HCT116 (cell line): Measurements from ENCODE around the gene CACNB2. TPM values are rescaled to one million over a fixed set of nuclear protein-coding genes. Genes with fewer than 3 reads are reported as not detected.

Experiments used
- ATAC-seq: fragments of 200-7000 bp; cut with Tn5 transposase; 2 replicates; pipeline ENCODE4 v1.9.1; 2020; ENCODE audit warnings: mild to moderate bottlenecking, moderate library complexity
- BruUV-seq: library from RNA; stranded (reverse); fragments of 400-500 nt; replicated peaks from 2 replicates; lab custom pipeline; 2021; lab: Mats Ljungman, UMichigan
- CTCF ChIA-PET: fragments of 300-600 bp; sonication (Branson Sonifier 250); formaldehyde crosslinking; loops from one replicate; lab custom pipeline; 2021; ENCODE audit warnings: antibody characterized with exemption; lab: Charles Lee
- POLR2A ChIA-PET: fragments of 300-600, 350-600 bp; sonication (Branson Sonifier 250); formaldehyde crosslinking; loops from one replicate; lab custom pipeline; 2021; ENCODE audit warnings: antibody characterized with exemption; lab: Charles Lee
- RAD21 ChIA-PET, 2 experiments: fragments of 300-600 bp; sonication (Branson Sonifier 250); formaldehyde crosslinking; loops; one replicate each; lab custom pipeline; 2023; ENCODE audit warnings: low total read pairs in 2 of 2; ENCODE audit not compliant: uncharacterized antibody in 2 of 2, unreplicated experiment in 2 of 2, low non-redundant PET in 1 of 2; lab: Charles Lee
- DNase-seq: peaks from one replicate; pipeline ENCODE4 v3.0.0-alpha.2; 2010; ENCODE audit warnings: low read depth, low spot score
- H2AFZ ChIP-seq: fragments of 200-600 bp; shearing (Covaris generic), sonication (generic); 2 replicates; pipeline ENCODE4 v1.6.1; 2017; ENCODE audit warnings: low read depth, mixed run types, mixed read lengths, antibody characterized with exemption, low read length; ENCODE audit not compliant: poor library complexity, severe bottlenecking
- H3K27ac ChIP-seq: 2 replicates; pipeline ENCODE4 v1.5.1; 2012; ENCODE audit warnings: low read depth, low read length
- H3K27me3 ChIP-seq: fragments of 200-600 bp; sonication (generic); 2 replicates; pipeline ENCODE4 v1.6.1; 2016; ENCODE audit warnings: mixed run types, low read length, mixed read lengths; ENCODE audit not compliant: insufficient read depth
- H3K36me3 ChIP-seq, 2 experiments: fragments of 200-500 bp in 1 of 2; fragments of 200-600 bp in 1 of 2; sonication (Bioruptor generic) in 1 of 2; sonication (generic) in 1 of 2; 2 replicates each; pipeline versions ENCODE4 v1.5.1 to v1.6.1; 2014 to 2016; ENCODE audit warnings: low read length in 2 of 2, inconsistent platforms in 1 of 2, mixed read lengths in 1 of 2, mixed run types in 1 of 2; ENCODE audit not compliant: insufficient read depth in 2 of 2, control insufficient read depth in 1 of 2
- H3K4me1 ChIP-seq, 2 experiments: fragments of 200-600 bp in 1 of 2; sonication (generic) in 1 of 2; 2 replicates each; pipeline versions ENCODE4 v1.5.1 to v1.6.1; 2012 to 2017; ENCODE audit warnings: low read length in 2 of 2, inconsistent platforms in 1 of 2, mild to moderate bottlenecking in 1 of 2, mixed read lengths in 1 of 2, mixed run types in 1 of 2, moderate library complexity in 1 of 2; ENCODE audit not compliant: insufficient read depth in 2 of 2, control insufficient read depth in 1 of 2
- H3K4me2 ChIP-seq: fragments of 200-600 bp; sonication (generic); 2 replicates; pipeline ENCODE4 v1.6.1; 2017; ENCODE audit warnings: mixed run types, low read length, mixed read lengths
- H3K4me3 ChIP-seq, 2 experiments: fragments of 200-600 bp in 1 of 2; sonication (generic) in 1 of 2; replicated peaks in 1 of 2; 2 replicates each; pipeline ENCODE4 v1.5.1; 2011 to 2016; ENCODE audit warnings: low read length in 2 of 2, control low read depth in 1 of 2, low read depth in 1 of 2, mild to moderate bottlenecking in 1 of 2, mixed read lengths in 1 of 2, mixed run types in 1 of 2
- H3K79me2 ChIP-seq: fragments of 200-600 bp; sonication (generic); 2 replicates; pipeline ENCODE4 v1.6.1; 2017; ENCODE audit warnings: mild to moderate bottlenecking, mixed run types, low read length, moderate library complexity, mixed read lengths; ENCODE audit not compliant: insufficient read depth
- H3K9ac ChIP-seq: fragments of 200-600 bp; sonication (generic); 2 replicates; pipeline ENCODE4 v1.6.1; 2016; ENCODE audit warnings: low read length, mixed read lengths
- H3K9me2 ChIP-seq: fragments of 200-600 bp; sonication (generic), shearing (Covaris generic); 2 replicates; pipeline ENCODE4 v1.6.1; 2017; ENCODE audit warnings: mixed run types, mild to moderate bottlenecking, moderate library complexity; ENCODE audit not compliant: insufficient read depth
- H3K9me3 ChIP-seq, 2 experiments: fragments of 200-500 bp in 1 of 2; fragments of 200-600 bp in 1 of 2; sonication (Bioruptor generic) in 1 of 2; sonication (generic) in 1 of 2; 2 replicates each; pipeline ENCODE4 v1.6.1; 2014 to 2017; ENCODE audit warnings: low read length in 2 of 2, mixed read lengths in 2 of 2, inconsistent platforms in 1 of 2, low read depth in 1 of 2, mild to moderate bottlenecking in 1 of 2, mixed run types in 1 of 2, moderate library complexity in 1 of 2; ENCODE audit not compliant: control insufficient read depth in 1 of 2, insufficient read depth in 1 of 2
- H4K20me1 ChIP-seq: fragments of 200-600 bp; sonication (generic), shearing (Covaris generic); 2 replicates; pipeline ENCODE4 v1.6.1; 2017; ENCODE audit warnings: mixed run types, mild to moderate bottlenecking, moderate library complexity; ENCODE audit not compliant: insufficient read depth
- ATF3 ChIP-seq: IDR thresholded peaks from 2 replicates; pipeline ENCODE4 v1.6.1; 2012
- CBX3 ChIP-seq: IDR thresholded peaks from 2 replicates; pipeline ENCODE4 v1.6.1; 2012; ENCODE audit warnings: low read depth
- CEBPB ChIP-seq: IDR thresholded peaks from 2 replicates; pipeline ENCODE4 v1.6.1; 2012; ENCODE audit warnings: low read depth
- CTCF ChIP-seq, 3 experiments: fragments of 200-600 bp in 1 of 3; sonication (generic) in 1 of 3; IDR thresholded peaks in 2 of 3; conservative IDR thresholded peaks in 1 of 3; 2 replicates each; pipeline ENCODE4 v1.5.1; 2012 to 2017; ENCODE audit warnings: low read depth in 2 of 3, low read length in 2 of 3, antibody characterized with exemption in 1 of 3, borderline replicate concordance in 1 of 3, control low read depth in 1 of 3, mild to moderate bottlenecking in 1 of 3, mixed read lengths in 1 of 3, mixed run types in 1 of 3, moderate library complexity in 1 of 3; ENCODE audit not compliant: insufficient read depth in 1 of 3
- EZH2 ChIP-seq: fragments of 200-600 bp; sonication (generic); IDR thresholded peaks from 2 replicates; pipeline ENCODE4 v1.6.1; 2017; ENCODE audit warnings: antibody characterized with exemption, mixed run types
- JUND ChIP-seq: IDR thresholded peaks from 2 replicates; pipeline ENCODE4 v1.6.1; 2012
- MAX ChIP-seq: IDR thresholded peaks from 2 replicates; pipeline ENCODE4 v1.6.1; 2012
- POLR2A ChIP-seq: IDR thresholded peaks from 2 replicates; pipeline ENCODE4 v1.7.0; 2011; ENCODE audit warnings: borderline replicate concordance; ENCODE audit not compliant: insufficient read depth, insufficient read length; ENCODE audit errors: extremely low read depth
- SIN3A ChIP-seq: IDR thresholded peaks from 2 replicates; pipeline ENCODE4 v1.6.1; 2012; ENCODE audit warnings: low read depth
- SP1 ChIP-seq: IDR thresholded peaks from 2 replicates; pipeline ENCODE4 v1.6.1; 2012; ENCODE audit warnings: low read depth
- SRF ChIP-seq: IDR thresholded peaks from 2 replicates; pipeline ENCODE4 v1.6.1; 2012; ENCODE audit warnings: low read depth
- TCF7L2 ChIP-seq: IDR thresholded peaks from 2 replicates; pipeline ENCODE4 v1.7.0; 2011; ENCODE audit warnings: borderline replicate concordance, inconsistent platforms; ENCODE audit not compliant: insufficient read depth, insufficient read length; ENCODE audit errors: extremely low read depth
- YY1 ChIP-seq: IDR thresholded peaks from 2 replicates; pipeline ENCODE4 v1.6.1; 2011; ENCODE audit warnings: low read length, low read depth, moderate library complexity, mild to moderate bottlenecking; ENCODE audit not compliant: insufficient replicate concordance; ENCODE audit errors: extremely low read depth
- ZBTB33 ChIP-seq: IDR thresholded peaks from 2 replicates; pipeline ENCODE4 v1.6.1; 2011; ENCODE audit warnings: mild to moderate bottlenecking, low read length, moderate library complexity; ENCODE audit not compliant: insufficient replicate concordance; ENCODE audit errors: extremely low read depth
- ZNF274 ChIP-seq: fragments of 200-500 bp; sonication (Bioruptor generic); IDR thresholded peaks from 2 replicates; pipeline ENCODE4 v1.6.1; 2014; ENCODE audit warnings: mild to moderate bottlenecking, low read depth, low read length, inconsistent platforms
- intact Hi-C: fragments of 100-400 bp; cut with micrococcal nuclease; formaldehyde crosslinking; loops from 2 replicates; pipeline ENCODE4 v1.10.0; 2022
- total RNA-seq: library from RNA; stranded (reverse); gene quantifications from one replicate; pipeline ENCODE4 v1.2.1, GENCODE V29; 2021; ENCODE audit not compliant: unreplicated experiment

CACNB2 gene
- total RNA-seq, 1 experiment from 2014 or later, result 0.71 TPM

- BruUV-seq, result no TSS peak
- Histone ChIP-seq H3K4me2 (no peak overlapping the region), H3K9me2 (no peaks in the 10 kb centered on the region), H4K20me1 (no peaks in the 10 kb centered on the region), H3K9me3 (peaks cover 7 to 10% of the 10 kb centered on the region in 2 experiments; a peak in 1 of 4 replicates), H3K27me3 (no peaks in the 10 kb centered on the region), H3K4me1 (no peaks in the 10 kb centered on the region), H3K9ac (no peak overlapping the region), H2AFZ (no peak overlapping the region), H3K36me3 (peaks cover 0 to 7% of the 10 kb centered on the region in 2 experiments; a peak in 3 of 4 replicates), H3K4me3 (no peak overlapping the region), H3K27ac (no peak overlapping the region), H3K79me2 (no peaks in the 10 kb centered on the region)
- TF ChIP-seq SRF, result no peak
- no peak for TF ChIP-seq CBX3
- no peak for TF ChIP-seq TCF7L2
- TF ChIP-seq ZNF274, result no peak
- no peak for TF ChIP-seq CEBPB
- no peak for TF ChIP-seq MAX
- no peak for TF ChIP-seq EZH2
- DNase-seq, result no peak
- ChIA-PET CTCF (no interaction called here), POLR2A (no interaction called here), RAD21 (no interaction called here)
- intact Hi-C loops, result no loop called here
- ATAC-seq, result no peak
Observed at GRCh38 chr10:18556522-18557147, 416.4 kb downstream of the CACNB2 start.

GRCh38 chr10:18557960-18558359, 417.7 kb downstream of the CACNB2 start:
- Histone ChIP-seq H3K27ac (no peak overlapping the region), H3K4me1 (no peaks in the 10 kb centered on the region), H3K79me2 (no peaks in the 10 kb centered on the region), H2AFZ (no peak overlapping the region), H4K20me1 (no peaks in the 10 kb centered on the region; the same call in 1 of the 2 replicates), H3K9me2 (no peaks in the 10 kb centered on the region), H3K4me3 (no peak overlapping the region), H3K4me2 (no peak overlapping the region), H3K9ac (no peak overlapping the region), H3K27me3 (no peaks in the 10 kb centered on the region), H3K36me3 (peaks cover 0 to 6% of the 10 kb centered on the region in 2 experiments; a peak in 2 of 4 replicates), H3K9me3 (peaks cover 7 to 10% of the 10 kb centered on the region in 2 experiments; a peak in 1 of 4 replicates)
- RAD21 ChIA-PET, result no interaction called here
- no peak for ATAC-seq
- no TSS peak for BruUV-seq
- no peak for DNase-seq
- POLR2A ChIA-PET, result no interaction called here
- intact Hi-C loops, result no loop called here
- CTCF ChIA-PET, result no interaction called here
- TF ChIP-seq POLR2A (no peak), ZBTB33 (no peak), JUND (no peak), YY1 (no peak), CBX3 (no peak), TCF7L2 (no peak), SRF (no peak), ATF3 (no peak), CTCF (IDR thresholded peaks at IDR 0.05 in 2 of 3, conservative IDR thresholded peaks at IDR 0.05 in 1 of 3; ENCODE audit: borderline replicate concordance in 1 of 3, insufficient read depth in 1 of 3, low read depth in 2 of 3, low read length in 2 of 3) (no peak), MAX (no peak), SIN3A (no peak), SP1 (no peak), CEBPB (no peak)
